ENCODE measurements around the gene JAG2. TPM values are rescaled to one million over a fixed set of nuclear protein-coding genes. Genes with fewer than 3 reads are reported as not detected.

Gene JAG2
- total RNA-seq, 1 donor from 2014 or later = 33.6 TPM

DNA sequence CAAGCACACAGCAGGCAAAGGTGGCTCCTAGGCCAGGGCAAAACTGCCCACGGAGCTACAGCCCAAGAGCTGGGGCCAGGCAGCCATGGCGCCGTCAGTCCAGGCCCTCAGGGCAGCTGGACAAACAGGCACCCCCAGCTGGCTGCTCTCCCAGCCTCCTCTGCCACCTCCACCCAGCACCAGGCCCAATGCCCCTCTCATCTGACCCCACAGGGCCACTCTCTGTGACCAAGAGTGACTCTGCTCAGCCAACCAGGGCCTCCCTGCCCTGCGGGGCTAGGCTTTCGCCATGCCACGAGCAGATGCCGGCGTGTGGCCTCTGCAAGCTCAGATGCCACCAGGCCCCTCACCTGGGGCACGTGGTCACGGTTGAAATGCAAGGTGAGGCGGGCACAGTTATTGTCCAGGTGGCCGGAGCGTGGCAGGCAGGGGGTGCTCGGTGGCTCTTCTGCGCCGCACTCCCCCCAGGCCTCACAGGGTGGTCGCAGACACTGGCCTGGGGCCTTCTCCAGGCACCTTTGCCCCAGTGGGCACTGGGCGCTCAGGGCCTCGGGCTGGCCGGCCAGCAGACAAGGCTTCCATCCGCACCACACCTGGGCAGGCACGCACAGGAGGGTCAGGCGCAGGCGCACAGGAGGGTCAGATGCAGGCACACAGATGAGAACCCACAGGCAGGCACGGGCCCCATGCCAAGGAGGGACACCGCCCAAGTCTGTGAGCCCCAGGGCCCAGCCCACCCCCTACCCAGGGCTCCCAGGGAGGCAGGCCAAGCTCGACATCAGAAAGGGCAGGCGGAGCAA is 23.0 kb downstream of the JAG2 start:
- intact Hi-C loops (cut with micrococcal nuclease) = no loop called here
- ATAC-seq (no peak), DNase-seq (peak; percentile 25)

DNA sequence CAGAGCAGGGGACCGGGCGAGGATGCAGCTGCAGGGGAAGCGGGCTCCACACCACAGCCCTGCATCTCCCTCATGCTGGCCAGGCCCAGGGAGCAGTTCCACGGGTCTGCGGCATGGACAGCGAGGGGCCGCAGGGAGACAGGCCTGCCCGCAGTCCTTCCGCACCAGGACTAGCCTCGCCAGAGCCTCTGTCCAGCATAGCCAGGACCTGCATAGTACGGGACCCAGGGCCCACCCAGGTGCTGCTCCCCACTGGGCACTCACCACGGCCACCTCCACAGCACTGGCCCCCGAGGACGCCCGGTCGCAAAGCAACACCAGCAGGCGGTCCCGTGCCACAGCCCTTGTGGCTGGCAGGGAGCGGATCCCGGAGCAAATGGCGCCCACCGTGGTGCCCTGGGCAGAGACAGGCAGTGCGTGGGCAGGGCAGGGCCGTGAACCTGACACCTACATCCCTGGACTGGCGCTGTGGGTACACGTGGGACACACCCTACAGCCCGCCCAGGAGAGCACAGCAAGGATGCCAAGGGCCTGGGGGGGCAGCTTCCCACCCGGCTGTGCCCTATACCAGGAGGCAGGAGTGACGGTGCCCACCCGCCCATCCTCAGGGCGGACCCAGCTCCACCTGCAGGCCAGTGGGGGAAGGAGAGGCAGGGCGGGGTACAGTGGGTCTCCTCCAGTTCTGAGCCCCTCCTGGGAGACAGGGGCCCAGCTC is 23.8 kb downstream of the JAG2 start:
- intact Hi-C loops (cut with micrococcal nuclease) = no loop called here
- no peak for ATAC-seq

DNA sequence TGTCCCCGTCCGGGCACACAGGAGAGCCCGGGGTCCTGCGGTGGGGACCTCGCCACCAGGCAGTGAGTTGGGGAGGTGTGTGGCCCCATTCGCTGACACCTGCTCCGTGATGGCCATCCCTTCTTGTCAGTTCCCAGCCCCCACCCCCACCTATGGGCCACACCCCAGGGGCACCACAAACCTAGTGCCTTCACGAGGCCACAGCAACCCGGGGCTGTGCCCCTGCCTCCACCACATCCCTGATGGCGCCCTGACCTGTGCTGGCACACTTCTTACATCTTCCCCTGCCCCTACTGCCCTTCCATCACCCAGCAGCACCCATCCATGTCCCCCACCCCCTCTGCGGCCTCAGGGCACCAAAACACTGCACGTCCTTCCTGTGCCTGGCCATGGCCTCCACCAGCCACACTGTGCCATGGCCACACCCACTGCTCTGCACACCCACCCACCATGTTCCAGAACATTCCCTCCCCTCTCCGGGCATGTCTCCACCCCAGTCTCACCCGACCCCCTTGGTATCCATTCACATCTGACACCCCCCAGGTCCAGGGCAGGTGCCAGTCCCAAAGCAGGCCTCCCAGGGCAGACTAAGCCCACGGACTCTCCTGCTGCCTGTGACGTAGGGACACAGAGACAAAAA is 24.4 kb downstream of the JAG2 start:
- intact Hi-C loops (cut with micrococcal nuclease) = no loop called here
- DNase-seq (peak; percentile 23), ATAC-seq (no peak)

More for the DNA sequence above, 23.8 kb downstream of the JAG2 start:
- DNase-seq = peak; percentile 27

DNA sequence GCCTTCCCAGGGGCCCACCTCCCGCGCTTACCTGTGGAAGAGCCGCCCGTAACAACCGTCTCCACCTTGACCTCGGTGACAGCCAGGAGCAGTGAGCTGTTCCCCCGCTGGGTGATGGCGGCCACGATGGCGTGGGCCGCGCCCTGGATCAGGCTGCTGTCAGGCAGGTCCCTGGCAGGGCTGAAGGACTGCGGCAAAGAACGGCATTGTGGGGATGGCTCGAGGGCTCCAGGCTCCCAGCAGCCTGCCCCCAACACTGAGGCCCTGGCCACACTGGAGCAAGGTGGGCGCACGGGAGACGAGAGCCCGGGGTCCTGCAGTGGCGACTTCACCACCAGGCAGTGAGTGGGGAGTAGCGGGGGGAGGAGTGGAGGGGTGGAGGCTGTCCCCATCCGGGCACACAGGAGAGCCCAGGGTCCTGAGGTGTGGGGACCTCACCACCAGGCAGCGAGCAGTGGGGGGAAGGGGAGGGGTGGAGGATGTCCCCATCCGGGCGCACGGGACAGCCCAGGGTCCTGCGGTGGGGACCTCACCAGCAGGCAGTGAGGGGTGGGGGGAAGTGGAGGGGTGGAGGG is 25.0 kb downstream of the JAG2 start:
- DNase-seq (no peak), ATAC-seq (no peak)
- intact Hi-C loops (cut with micrococcal nuclease) = no loop called here

DNA sequence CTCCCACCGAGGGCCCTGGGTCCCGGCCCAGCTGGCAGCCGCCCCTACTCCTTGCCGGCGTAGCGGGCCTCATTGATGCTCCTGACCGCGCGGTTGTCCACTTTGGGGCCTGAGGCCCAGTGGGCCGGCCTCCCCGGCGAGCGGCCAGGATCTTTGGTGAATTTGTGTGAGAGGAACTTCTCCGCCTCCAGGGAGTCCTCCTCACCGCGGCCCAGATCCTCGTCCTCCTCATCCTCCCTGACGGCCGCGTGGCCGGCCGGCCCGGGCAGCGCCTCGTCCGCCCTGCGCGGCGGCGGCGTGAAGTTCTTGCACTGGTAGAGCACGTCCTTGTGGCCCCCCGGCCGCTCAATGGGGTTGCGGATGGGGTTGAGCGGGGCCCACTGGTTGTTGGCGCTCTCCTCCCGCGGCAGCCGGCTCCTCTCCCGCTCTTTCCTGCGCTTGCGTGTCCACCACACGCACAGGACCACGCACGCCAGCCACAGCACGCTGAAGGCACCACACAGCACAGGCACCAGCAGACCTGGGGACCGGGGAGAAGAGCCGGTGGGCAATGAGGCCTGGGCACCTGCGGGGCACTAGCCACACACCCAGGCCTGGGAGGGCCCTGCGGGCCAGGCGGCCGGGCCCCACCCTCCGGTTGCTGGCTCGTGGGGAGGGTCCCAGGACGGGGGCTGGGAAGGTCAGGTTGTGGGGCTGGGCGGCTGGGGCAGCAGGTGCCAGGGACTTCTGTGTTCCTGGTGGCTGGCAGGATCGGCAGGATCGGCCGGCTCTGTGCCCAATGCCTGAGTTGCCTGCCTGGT is 25.7 kb downstream of the JAG2 start:
- DNase-seq (peak; percentile 22), ATAC-seq (no peak)
- intact Hi-C loops (cut with micrococcal nuclease) = no loop called here

DNA sequence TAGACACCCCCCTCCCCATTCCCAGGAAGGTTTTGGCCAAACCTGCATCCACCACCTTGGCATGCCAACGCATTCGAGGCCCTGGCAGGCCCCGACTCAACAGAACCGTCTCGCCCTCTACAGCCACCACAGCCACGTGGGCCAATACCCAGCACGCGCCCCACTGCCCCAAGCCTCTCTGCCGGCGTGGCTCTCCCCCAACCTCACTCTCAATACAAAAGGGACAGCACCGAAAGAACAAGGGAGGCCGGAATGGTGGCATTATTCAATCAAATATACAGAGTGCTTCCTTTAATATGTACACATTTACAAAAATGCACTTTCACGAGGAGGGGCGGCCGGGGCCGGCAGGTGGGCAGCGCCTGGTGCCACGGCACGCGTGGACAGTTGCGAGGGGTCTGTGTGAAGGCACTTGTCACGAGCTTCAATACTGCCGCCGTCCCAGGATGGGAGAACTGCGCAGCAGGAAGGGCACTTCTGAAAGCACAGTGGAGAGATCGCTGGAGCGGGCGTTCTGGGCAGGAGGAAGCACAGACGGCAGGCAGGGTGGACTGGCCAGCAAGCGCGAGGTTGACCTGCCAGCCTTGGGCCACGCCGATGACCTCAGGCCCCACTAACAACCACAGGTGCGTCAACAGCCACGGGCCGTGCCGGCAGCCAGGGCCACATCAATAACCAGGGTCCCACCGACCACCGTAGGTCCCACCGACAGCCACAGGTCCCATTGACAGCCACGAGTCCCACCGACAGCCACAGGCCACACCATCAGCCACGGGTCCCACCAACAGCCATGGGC is 26.9 kb downstream of the JAG2 start:
- ATAC-seq (no peak), DNase-seq (no peak)
- intact Hi-C loops (cut with micrococcal nuclease) = no loop called here

DNA sequence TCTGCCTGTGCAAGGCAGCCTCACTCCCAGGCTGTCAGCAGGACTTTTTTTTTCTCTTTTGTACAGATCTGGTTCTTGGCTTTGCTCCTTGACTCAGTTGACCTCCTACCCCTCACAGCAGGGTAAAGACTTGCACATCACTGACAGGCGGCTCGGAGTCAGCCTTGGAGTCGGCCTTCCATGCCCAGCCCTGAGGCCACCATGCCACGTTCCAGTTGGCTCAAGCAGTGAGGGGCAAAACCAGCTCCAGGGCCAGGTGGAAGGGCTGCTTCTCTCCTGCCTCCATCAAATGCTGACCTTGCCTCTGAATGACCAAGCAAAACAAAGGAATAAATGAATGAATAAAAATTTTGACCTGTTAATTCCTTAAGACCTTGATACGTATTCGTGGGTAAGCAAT is 27.6 kb downstream of the JAG2 start:
- ATAC-seq = no peak
- intact Hi-C loops (cut with micrococcal nuclease) = no loop called here
- DNase-seq = no peak

DNA sequence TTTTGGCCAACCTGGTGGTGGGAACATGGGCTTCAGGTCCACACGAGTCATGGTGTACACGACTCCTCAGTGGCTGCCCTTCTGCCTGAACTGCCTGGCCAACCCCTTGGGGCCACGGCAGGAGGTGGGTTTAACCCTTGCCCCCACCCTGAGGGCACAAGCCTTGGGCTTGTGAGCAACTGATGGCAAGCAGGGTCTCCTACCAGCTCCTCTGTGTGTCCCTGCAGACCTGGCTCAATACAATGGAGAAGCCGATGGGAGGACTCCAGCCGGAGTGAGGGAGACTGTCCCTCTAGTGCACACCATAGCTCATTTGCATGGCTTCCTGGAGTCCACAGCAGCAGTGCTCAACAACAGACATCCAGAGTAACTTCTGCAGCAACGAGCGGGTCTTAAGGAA is 28.0 kb downstream of the JAG2 start:
- ATAC-seq = no peak
- intact Hi-C loops (cut with micrococcal nuclease) = no loop called here
- no peak for DNase-seq

DNA sequence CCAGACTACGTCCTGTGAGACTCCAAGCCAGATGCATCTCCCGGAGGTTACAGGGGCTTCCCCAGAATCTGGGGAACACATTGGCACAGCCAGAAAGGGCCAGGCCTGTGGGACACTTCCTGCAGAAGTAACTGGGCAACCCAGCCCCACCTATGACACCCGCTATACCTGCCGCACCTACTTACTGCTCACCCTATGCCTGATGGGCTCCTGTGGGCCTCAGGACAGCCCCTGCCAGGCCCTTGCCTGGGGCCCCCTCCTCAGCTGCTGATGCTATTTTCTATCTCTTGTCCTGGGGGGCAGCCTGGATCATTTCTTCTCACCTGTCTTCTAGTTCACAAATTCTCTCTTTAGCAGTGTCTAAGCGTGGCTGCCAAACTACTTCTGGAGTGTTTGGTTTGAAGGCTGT is 28.7 kb downstream of the JAG2 start:
- no peak for ATAC-seq
- DNase-seq = no peak
- intact Hi-C loops (cut with micrococcal nuclease) = no loop called here

DNA sequence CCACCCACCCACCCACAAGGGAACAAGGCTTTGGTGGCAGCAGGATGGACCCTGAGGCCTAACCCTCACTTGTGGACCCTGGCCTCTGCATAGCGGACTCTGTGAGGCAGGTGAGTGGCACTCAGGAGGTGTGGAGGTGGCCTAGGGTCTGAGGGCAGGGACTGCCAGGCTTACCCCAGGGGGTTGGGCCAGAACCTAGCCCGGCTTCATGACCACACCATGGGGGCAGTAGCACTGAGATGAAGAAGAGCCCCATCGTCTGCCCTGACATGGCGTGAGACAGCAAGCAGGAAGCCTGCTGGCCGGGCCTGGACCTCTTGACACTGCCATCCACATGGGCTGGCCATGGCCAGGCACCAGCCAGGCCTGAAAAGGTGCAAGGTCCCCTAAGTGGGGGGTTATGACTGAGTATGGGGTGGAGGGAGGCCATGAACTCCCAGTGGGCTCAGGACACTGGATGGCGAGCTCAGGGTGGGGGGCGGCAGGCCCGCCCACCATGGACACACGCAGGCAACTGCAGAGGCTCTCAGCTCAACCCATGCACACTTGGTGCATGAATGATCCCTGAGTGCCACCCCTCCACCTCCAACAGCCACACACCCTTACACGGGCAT is 29.3 kb downstream of the JAG2 start:
- intact Hi-C loops (cut with micrococcal nuclease) = no loop called here
- DNase-seq (no peak), ATAC-seq (no peak)

DNA sequence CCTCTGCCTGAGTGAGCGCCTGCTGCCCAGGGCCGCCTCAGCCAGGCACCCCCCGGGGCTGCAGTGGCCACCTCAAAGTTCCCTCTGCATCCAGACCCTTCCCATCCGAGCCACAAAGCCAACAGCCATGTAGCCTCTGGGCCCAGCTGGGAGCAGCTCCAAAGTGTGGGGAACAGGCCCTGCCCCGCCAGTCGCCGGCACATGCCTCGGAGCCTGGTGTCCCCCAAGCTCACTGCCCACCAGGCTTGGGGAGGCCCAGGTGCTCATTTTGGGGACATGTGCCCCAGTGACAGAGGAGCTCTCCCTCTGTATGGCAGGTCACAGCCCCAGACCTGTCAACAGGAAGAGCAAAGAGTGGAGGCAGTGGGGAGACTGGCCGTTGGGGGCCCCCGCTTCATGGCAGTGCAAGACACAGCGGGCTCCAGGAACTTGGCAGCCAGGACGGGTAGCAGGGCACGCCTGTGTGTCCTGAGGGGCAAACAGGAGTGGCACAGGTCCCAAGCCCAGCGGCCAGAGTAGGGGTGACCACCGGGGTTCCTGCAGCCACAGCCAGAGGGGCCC is 29.9 kb downstream of the JAG2 start:
- intact Hi-C loops (cut with micrococcal nuclease) = no loop called here
- no peak for ATAC-seq

DNA sequence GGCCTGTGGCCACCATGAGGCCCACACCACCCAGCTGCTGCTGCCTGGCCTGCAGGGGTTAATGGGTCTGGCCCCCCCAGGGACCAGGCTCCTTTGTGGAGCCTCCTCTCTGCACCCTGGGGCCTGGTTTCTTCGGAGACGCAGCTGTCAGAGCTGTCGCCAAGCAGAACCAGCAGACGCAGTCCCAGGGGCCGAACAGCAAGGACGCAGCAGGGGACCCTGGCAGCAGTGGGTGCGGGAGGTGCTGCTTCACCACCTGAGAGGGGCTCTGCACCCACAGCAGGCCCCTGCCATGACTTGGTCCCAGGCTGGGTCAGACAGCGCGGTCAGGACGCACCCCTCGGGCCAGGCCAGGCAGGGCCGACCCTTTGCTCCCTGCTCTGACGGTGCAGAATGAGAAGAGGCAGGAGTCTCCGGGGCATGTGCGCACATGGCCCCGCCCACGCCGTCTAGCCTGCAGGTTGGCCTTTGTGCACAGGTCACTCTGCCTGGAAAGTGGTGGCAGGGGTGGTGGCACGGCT is 30.5 kb downstream of the JAG2 start:
- ATAC-seq (no peak), DNase-seq (no peak)
- intact Hi-C loops (cut with micrococcal nuclease) = no loop called here

More for the DNA sequence above, 29.9 kb downstream of the JAG2 start:
- no peak for DNase-seq

DNA sequence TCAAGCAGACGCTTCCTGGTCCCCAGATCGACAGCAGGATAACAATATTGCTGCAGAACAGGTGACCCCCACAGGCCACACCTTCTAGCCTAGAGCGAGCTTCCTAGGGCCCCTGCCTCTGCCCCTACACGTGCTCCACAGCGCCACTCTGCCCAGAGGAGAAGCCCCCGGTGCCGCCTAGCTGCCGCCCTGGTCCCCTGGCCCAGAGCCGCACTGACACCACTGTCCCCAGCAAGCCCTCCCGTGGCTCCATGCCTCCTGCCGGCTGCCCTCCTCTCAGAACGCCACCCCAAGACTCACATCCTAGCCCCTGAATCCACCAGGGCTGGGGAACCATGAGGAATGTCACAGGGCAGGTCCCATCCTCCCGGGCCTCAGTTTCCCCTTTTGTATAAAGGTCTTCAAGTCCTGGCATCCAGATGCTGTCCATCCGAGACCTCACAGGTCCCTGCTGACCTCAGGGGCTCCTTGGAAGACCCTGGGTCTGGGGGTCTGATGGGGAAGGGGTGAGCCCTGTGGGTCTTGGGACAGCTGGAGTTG is 31.0 kb downstream of the JAG2 start:
- intact Hi-C loops (cut with micrococcal nuclease) = no loop called here
- DNase-seq = no peak
- ATAC-seq = no peak

DNA sequence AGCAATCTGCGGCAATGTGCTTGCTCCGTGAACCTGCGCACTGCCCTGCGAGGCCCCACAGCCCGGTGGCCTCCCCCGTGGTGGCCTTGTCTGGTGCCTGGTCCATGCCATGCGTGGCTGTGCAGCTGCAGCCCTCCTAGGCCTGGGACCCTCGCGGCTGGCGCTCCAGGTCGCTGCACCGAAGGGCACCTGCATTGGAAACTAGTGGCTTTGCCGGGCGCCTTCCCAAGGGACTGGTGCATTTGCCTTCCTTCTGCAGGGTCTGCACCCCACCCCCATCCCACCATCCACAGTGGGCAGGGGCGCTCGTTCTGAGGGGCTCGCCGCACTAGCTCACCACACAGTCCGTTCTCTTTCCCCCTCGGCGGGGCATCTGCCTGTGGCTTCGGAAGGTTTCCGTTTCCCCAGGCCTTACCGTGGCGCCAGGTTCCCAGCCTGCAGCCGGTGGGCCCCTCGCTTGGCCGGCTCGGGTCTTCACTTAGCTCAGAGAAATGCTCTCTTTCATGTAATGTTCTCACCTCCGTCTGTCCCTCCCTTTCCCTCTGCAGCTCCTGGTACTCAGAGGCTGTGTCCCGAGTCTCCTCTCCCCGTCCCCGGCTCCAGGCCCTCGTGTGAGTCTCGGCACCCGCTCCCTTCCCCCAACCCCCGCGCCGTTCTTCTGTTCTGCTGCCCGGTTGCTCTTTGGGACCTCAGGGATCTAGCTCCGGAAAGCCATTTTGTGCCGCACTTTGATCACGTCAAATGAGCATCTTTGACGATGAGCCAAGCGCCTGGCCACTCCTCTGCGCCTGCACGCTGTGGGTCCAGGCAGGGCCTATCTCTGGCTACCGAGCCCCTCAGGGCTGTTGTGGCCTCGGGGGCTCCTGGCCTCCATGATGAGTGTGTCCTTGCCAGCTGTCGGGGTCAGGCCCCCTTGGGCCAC is 31.9 kb downstream of the JAG2 start:
- DNase-seq = no peak
- ATAC-seq = no peak
- intact Hi-C loops (cut with micrococcal nuclease) = no loop called here

DNA sequence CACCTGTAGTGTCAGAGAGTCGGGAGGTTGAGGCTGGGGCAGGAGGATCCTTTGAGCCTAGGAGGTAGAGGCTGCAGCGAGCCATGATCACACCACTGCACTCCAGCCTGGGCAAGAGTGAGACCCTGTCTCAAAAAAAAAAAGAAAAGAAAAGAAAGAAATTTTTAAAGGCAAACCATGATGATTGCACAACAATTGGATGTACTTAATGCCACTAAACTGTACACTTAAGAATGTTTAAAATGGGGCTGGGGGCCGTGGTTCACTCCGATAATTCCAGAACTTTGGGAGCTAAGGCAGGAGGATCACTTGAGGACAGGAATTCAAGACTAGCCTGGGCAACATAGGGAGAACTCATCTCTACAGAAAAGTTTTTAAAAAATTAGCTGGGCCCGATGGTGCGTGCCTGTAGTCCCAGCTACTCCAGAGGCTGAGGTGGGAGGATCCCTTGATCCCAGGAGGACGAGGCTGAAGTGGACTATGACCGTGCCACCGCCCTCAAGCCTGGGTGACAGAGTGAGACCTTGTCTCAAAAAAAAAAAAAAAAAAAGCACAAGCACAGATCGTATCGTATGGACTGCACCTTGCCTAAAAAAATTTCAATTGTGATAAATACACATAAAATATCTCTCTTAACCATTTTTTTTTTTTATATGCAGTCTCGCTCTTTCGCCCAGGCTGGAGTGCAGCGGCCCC is 32.7 kb downstream of the JAG2 start:
- ATAC-seq = no peak
- no peak for DNase-seq
- intact Hi-C loops (cut with micrococcal nuclease) = no loop called here

All from left ventricle myocardium superior (tissue), 1 donor.